Measurements from ENCODE around the gene ENTPD2. TPM values are rescaled to one million over a fixed set of nuclear protein-coding genes. Genes with fewer than 3 reads are reported as not detected.

ENTPD2 gene
- polyA plus RNA-seq, 2 donors, result 1.5 to 1.6 TPM

DNA sequence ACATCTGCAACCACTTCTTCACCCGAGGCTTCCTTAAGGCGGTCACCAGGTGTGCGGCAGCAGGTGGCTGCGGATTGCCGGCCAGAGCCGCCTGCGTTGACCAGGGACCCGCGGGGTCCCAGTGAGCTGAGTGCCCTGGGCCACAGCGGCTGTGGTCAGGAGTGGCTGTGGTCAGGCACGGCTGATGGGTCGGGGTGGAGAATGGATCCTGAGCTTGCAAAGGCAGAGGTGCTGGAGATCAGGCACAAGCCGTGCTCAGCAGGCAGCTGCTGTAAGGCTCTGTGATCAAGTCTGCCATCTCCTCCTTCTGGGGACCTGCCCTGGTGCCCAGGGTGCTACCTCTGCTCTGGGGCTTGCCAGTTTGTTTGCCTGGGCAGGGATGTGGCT is 25.5 kb upstream of the ENTPD2 start:
- 79 to 87% methylated on average over 13 of the region's 13 CpGs for WGBS, 2 donors
- H3K27ac ChIP-seq (ENCODE audit: low read depth in 2 of 2, low read length in 1 of 2), result no peak overlapping the region
- H3K27me3 ChIP-seq (ENCODE audit: control insufficient read depth in 1 of 2, insufficient read depth in 2 of 2, low read length in 2 of 2), result no peaks in the 10 kb centered on the region
- peaks cover 0 to 15% of the 10 kb centered on the region in 2 donors for H3K36me3 ChIP-seq (ENCODE audit: control insufficient read depth in 2 of 2, insufficient read depth in 2 of 2, low read length in 1 of 2)
- H3K9me3 ChIP-seq (ENCODE audit: control insufficient read depth in 2 of 2, insufficient read depth in 1 of 2, low read depth in 1 of 2, low read length in 1 of 2), result no peaks in the 10 kb centered on the region
- H3K4me1 ChIP-seq (ENCODE audit: control insufficient read depth in 2 of 2, insufficient read depth in 2 of 2, low read length in 1 of 2), result peaks cover 6 to 17% of the 10 kb centered on the region in 2 donors
- H3K4me3 ChIP-seq (ENCODE audit: low read depth in 1 of 2, low read length in 2 of 2), result no peak overlapping the region

DNA sequence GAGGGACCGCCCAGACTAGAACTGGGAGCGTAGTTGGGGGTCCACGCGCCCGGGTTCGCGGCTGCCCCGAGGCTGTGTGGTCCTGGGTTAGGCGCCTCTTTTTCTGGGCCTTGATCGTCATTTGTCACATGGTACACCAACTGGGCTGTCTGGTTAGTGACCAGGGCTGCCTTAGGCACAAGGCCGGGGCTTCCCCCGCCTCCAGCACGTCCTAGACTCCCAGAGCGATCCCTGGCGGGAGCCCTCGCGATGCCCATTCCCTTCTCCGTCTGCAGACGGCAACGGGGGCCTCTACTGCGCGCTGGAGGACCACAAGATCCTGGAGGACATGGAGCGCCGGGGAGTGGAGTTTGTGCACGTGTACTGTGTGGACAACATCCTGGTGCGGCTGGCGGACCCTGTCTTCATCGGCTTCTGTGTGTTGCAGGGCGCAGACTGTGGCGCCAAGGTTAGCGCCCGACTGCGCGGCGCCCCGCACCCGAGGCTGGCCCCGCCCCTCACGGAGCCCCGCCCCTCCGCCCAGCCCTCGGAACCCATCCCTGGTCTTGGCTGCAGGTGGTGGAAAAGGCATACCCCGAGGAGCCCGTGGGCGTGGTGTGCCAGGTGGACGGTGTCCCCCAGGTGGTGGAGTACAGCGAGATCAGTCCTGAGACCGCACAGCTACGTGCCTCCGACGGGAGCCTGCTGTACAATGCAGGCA is 25.0 kb upstream of the ENTPD2 start:
- Histone ChIP-seq H3K27me3 (ENCODE audit: control insufficient read depth in 1 of 2, insufficient read depth in 2 of 2, low read length in 2 of 2) (no peaks in the 10 kb centered on the region), H3K4me1 (ENCODE audit: control insufficient read depth in 2 of 2, insufficient read depth in 2 of 2, low read length in 1 of 2) (peaks cover 6 to 16% of the 10 kb centered on the region in 2 donors), H3K9me3 (ENCODE audit: control insufficient read depth in 2 of 2, insufficient read depth in 1 of 2, low read depth in 1 of 2, low read length in 1 of 2) (no peaks in the 10 kb centered on the region), H3K27ac (ENCODE audit: low read depth in 2 of 2, low read length in 1 of 2) (no peak overlapping the region), H3K4me3 (ENCODE audit: low read depth in 1 of 2, low read length in 2 of 2) (peak overlapping the region in 1 of 2 donors; percentile 75), H3K36me3 (ENCODE audit: control insufficient read depth in 2 of 2, insufficient read depth in 2 of 2, low read length in 1 of 2) (peaks cover 0 to 15% of the 10 kb centered on the region in 2 donors)
- 66 to 68% methylated on average over 46 to 51 of the region's 51 CpGs for WGBS, 2 donors

DNA sequence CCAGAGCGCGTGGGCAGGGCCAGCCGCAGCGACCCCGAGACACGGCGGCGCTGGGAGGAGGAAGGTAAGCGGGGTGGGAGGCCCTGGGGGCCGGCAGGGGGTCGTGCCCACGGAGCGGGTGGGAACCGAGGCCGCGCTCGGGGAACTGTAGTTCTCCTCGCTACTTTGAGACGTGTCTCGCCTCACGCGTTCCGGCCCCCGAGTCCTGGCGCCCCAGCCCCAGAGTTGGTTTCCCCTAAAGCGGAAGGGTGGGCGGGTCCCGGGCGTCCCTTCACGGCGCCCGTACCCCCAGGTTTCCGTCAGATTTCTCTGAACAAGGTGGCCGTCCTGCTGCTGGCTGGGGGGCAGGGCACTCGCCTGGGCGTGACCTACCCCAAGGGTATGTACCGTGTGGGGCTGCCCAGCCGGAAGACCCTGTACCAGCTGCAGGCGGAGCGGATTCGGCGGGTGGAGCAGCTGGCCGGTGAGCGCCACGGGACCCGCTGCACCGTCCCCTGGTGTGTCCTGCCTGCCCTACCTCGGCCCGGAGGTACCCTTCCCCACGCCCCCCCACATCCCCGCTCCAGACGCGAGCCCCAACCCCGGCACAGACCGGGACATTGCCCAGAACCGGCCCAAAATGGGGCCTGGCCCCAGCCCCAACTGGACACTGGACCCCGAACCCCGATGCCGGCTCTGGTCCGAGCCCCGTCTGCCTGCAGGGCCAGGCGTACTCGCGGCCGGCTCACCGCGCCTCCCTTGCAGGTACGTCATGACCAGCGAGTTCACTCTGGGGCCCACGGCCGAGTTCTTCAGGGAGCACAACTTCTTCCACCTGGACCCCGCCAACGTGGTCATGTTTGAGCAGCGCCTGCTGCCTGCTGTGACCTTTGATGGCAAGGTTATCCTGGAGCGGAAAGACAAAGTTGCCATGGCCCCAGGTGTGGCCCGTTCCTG is 24.2 kb upstream of the ENTPD2 start:
- 11 to 13% methylated on average over 69 to 76 of the region's 76 CpGs for WGBS, 2 donors
- H3K4me3 ChIP-seq (ENCODE audit: low read depth in 1 of 2, low read length in 2 of 2), result peak overlapping the region; percentile 60 to 75
- H3K36me3 ChIP-seq (ENCODE audit: control insufficient read depth in 2 of 2, insufficient read depth in 2 of 2, low read length in 1 of 2), result peaks cover 0 to 15% of the 10 kb centered on the region in 2 donors
- H3K27me3 ChIP-seq (ENCODE audit: control insufficient read depth in 1 of 2, insufficient read depth in 2 of 2, low read length in 2 of 2), result no peaks in the 10 kb centered on the region
- H3K9me3 ChIP-seq (ENCODE audit: control insufficient read depth in 2 of 2, insufficient read depth in 1 of 2, low read depth in 1 of 2, low read length in 1 of 2), result no peaks in the 10 kb centered on the region
- peak overlapping the region; percentile 22 to 32 for H3K27ac ChIP-seq (ENCODE audit: low read depth in 2 of 2, low read length in 1 of 2)
- H3K4me1 ChIP-seq (ENCODE audit: control insufficient read depth in 2 of 2, insufficient read depth in 2 of 2, low read length in 1 of 2), result peaks cover 6 to 13% of the 10 kb centered on the region in 2 donors

DNA sequence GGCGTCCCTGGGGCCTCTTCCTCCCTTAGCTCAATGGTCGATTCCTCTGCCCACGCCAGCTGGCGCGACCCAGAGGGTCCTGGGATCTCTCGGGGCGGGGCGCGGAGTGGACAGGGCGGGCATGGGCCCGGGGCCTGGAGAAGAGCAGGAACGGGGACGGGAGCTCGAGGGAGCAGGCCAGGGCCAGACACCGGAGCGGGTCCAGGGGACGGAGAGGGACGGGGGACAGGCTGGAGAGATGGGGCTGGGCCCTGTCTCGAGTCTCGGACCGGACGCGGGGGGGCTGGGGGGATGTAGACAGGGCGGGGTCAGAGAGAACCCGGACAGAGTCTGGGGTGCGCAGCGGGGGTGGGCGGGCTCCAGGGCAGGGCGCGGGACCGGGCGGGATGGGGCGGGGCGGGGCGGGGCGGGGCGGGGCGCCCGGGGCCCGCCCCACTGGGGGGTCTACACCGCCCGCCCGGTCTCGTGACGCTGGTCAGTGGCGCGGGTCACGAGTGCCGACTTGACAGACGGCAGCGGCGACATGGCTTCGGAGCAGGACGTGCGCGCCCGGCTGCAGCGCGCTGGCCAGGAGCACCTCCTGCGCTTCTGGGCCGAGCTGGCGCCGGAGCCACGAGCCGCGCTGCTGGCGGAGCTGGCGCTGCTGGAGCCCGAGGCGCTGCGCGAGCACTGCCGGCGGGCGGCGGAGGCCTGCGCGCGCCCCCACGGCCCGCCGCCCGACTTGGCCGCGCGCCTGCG is 23.3 kb upstream of the ENTPD2 start, which contains the start of gene UAP1L1:
TSS of gene UAP1L1 (plus strand) at position 508 of the 738 bp plus-strand sequence. CDS start at position 524, 16 bp downstream.
- peaks cover 6 to 10% of the 10 kb centered on the region in 2 donors for H3K4me1 ChIP-seq (ENCODE audit: control insufficient read depth in 2 of 2, insufficient read depth in 2 of 2, low read length in 1 of 2)
- peak within 1 kb of the TSS; percentile 48 to 69 for H3K27ac ChIP-seq (ENCODE audit: low read depth in 2 of 2, low read length in 1 of 2)
- H3K27me3 ChIP-seq (ENCODE audit: control insufficient read depth in 1 of 2, insufficient read depth in 2 of 2, low read length in 2 of 2), result no peaks in the 10 kb centered on the region
- H3K4me3 ChIP-seq (ENCODE audit: low read depth in 1 of 2, low read length in 2 of 2), result peak within 1 kb of the TSS; percentile 60 to 75
- no peaks in the 10 kb centered on the region for H3K9me3 ChIP-seq (ENCODE audit: control insufficient read depth in 2 of 2, insufficient read depth in 1 of 2, low read depth in 1 of 2, low read length in 1 of 2)
- peaks cover 0 to 13% of the 10 kb centered on the region in 2 donors for H3K36me3 ChIP-seq (ENCODE audit: control insufficient read depth in 2 of 2, insufficient read depth in 2 of 2, low read length in 1 of 2)
- WGBS, 2 donors, result 3 to 4% methylated on average over 46 to 82 of the region's 87 CpGs

DNA sequence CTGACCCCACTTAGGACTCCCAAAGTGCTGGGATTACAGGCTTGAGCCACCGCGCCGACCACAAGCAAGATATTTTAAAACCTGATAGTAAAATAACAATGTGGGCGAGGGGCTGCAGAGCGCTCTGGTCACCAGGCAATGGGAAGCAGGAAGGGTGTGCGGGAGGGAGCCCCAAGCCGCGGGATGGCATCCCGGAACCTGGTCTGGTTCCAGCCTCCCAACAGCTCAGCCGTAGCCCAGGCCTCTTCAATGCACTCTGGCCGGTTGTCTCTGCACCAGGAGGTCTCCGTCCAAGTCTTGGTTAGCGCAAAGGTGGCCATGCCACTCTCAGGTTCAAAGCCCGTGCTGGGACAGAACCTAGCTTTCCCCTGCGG is 22.8 kb upstream of the ENTPD2 start:
- Histone ChIP-seq H3K27ac (ENCODE audit: low read depth in 2 of 2, low read length in 1 of 2) (peak overlapping the region; percentile 48 to 69), H3K4me3 (ENCODE audit: low read depth in 1 of 2, low read length in 2 of 2) (peak overlapping the region; percentile 4 to 19), H3K27me3 (ENCODE audit: control insufficient read depth in 1 of 2, insufficient read depth in 2 of 2, low read length in 2 of 2) (no peaks in the 10 kb centered on the region), H3K9me3 (ENCODE audit: control insufficient read depth in 2 of 2, insufficient read depth in 1 of 2, low read depth in 1 of 2, low read length in 1 of 2) (no peaks in the 10 kb centered on the region), H3K36me3 (ENCODE audit: control insufficient read depth in 2 of 2, insufficient read depth in 2 of 2, low read length in 1 of 2) (peaks cover 0 to 13% of the 10 kb centered on the region in 2 donors), H3K4me1 (ENCODE audit: control insufficient read depth in 2 of 2, insufficient read depth in 2 of 2, low read length in 1 of 2) (peaks cover 6 to 10% of the 10 kb centered on the region in 2 donors)
- WGBS, 2 donors, result 67 to 69% methylated on average over 15 of the region's 15 CpGs

DNA sequence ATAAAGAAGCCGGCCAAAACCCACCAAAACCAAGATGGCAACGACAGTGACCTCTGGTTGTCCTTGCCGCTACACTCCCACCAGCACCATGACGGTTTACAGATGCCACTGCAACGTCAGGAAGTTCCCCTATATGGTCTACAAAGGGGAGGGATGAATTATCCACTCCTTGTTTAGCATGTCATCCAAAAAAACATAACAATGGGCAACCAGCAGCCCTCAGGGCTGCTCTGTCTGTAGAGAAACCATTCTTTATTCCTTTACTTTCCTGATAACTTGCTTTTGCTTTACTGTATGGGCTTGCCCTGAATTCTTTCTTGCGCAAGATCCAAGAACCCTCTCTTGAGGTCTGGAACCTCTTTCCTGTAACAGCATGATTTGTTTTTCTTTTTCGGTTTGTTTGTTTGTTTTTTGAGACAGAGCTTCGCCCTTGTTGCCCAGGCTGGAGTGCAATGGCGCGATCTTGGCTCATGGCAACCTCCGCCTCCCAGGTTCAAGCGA is 21.5 kb upstream of the ENTPD2 start:
- peaks cover 10 to 13% of the 10 kb centered on the region in 2 donors for H3K4me1 ChIP-seq (ENCODE audit: control insufficient read depth in 2 of 2, insufficient read depth in 2 of 2, low read length in 1 of 2)
- H3K27ac ChIP-seq (ENCODE audit: low read depth in 2 of 2, low read length in 1 of 2), result no peak overlapping the region
- H3K36me3 ChIP-seq (ENCODE audit: control insufficient read depth in 2 of 2, insufficient read depth in 2 of 2, low read length in 1 of 2), result peaks cover 0 to 8% of the 10 kb centered on the region in 2 donors
- 69 to 74% methylated on average over 12 of the region's 12 CpGs for WGBS, 2 donors
- no peaks in the 10 kb centered on the region for H3K27me3 ChIP-seq (ENCODE audit: control insufficient read depth in 1 of 2, insufficient read depth in 2 of 2, low read length in 2 of 2)
- H3K4me3 ChIP-seq (ENCODE audit: low read depth in 1 of 2, low read length in 2 of 2), result no peak overlapping the region
- no peaks in the 10 kb centered on the region for H3K9me3 ChIP-seq (ENCODE audit: control insufficient read depth in 2 of 2, insufficient read depth in 1 of 2, low read depth in 1 of 2, low read length in 1 of 2)

DNA sequence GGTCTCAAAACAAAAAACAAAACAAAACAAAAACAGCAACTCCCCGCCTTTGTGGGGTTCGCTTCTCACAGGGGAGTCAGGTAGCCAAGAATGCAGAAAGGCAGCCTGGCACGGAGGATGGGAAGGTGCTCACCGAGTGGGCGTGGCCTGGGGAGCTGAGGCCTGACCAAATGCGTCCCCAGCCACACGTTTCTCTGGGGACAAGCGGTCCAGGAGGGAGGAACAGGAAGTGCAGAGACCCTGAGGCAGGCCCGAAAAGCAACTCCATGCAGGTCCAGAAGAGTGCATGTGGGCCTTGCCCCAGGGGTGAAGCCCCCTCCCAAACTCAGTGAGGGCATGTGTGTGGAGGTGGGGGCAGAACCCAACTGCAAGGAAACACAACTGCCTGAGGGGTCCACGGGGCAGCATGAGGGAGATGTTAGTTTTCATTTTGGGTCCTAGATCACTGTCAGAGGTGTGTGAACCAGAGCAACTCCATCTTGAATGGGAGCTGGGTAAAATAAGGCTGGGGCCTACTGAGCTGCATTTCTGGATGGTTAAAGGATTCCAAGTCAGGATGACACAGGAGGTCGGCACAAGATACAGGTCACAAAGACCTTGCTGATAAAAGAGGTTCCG is 20.9 kb upstream of the ENTPD2 start:
- H3K27ac ChIP-seq (ENCODE audit: low read depth in 2 of 2, low read length in 1 of 2), result no peak overlapping the region
- H3K36me3 ChIP-seq (ENCODE audit: control insufficient read depth in 2 of 2, insufficient read depth in 2 of 2, low read length in 1 of 2), result peaks cover 0 to 6% of the 10 kb centered on the region in 2 donors
- no peak overlapping the region for H3K4me3 ChIP-seq (ENCODE audit: low read depth in 1 of 2, low read length in 2 of 2)
- no peaks in the 10 kb centered on the region for H3K9me3 ChIP-seq (ENCODE audit: control insufficient read depth in 2 of 2, insufficient read depth in 1 of 2, low read depth in 1 of 2, low read length in 1 of 2)
- H3K4me1 ChIP-seq (ENCODE audit: control insufficient read depth in 2 of 2, insufficient read depth in 2 of 2, low read length in 1 of 2), result peaks cover 10 to 15% of the 10 kb centered on the region in 2 donors
- 76 to 77% methylated on average over 12 of the region's 12 CpGs for WGBS, 2 donors
- H3K27me3 ChIP-seq (ENCODE audit: control insufficient read depth in 1 of 2, insufficient read depth in 2 of 2, low read length in 2 of 2), result no peaks in the 10 kb centered on the region

DNA sequence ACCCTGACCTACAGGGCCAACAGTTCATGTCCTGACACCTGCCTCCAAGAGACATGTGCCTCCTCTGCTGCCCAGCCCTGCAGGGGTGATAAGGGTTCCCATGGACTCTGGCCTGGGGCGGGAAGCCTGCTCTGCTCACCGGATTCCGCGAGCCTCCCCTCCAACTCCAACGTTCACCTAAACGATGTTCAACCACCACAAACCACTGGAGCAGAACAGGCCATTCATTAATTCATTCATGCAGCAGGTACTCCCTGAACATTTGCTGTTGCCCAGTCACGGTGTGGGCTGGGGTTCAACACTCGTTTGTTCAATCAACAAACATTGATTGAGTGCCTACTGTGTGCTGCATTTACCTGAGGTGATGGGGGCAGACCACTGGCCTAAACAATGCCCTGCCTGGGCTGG is 20.1 kb upstream of the ENTPD2 start:
- Histone ChIP-seq H3K4me3 (ENCODE audit: low read depth in 1 of 2, low read length in 2 of 2) (no peak overlapping the region), H3K36me3 (ENCODE audit: control insufficient read depth in 2 of 2, insufficient read depth in 2 of 2, low read length in 1 of 2) (no peaks in the 10 kb centered on the region), H3K27ac (ENCODE audit: low read depth in 2 of 2, low read length in 1 of 2) (no peak overlapping the region), H3K9me3 (ENCODE audit: control insufficient read depth in 2 of 2, insufficient read depth in 1 of 2, low read depth in 1 of 2, low read length in 1 of 2) (no peaks in the 10 kb centered on the region), H3K4me1 (ENCODE audit: control insufficient read depth in 2 of 2, insufficient read depth in 2 of 2, low read length in 1 of 2) (peaks cover 10 to 22% of the 10 kb centered on the region in 2 donors), H3K27me3 (ENCODE audit: control insufficient read depth in 1 of 2, insufficient read depth in 2 of 2, low read length in 2 of 2) (no peaks in the 10 kb centered on the region)
- WGBS, 2 donors, result 77 to 84% methylated on average over 8 of the region's 8 CpGs

Measured in esophagus (tissue), 2 donors.